ENCODE measurements around the gene ZNF692. TPM values are rescaled to one million over a fixed set of nuclear protein-coding genes. Genes with fewer than 3 reads are reported as not detected.

ZNF692 gene
- polyA plus RNA-seq, 1 donor (not counting 4 experiments of a cell fraction or from before 2014, with no cell fraction given), result 27.0 TPM

- H3K9me3 ChIP-seq (ENCODE audit: control insufficient read depth, low read depth, low read length), result no peaks in the 10 kb centered on the region
- H3K79me2 ChIP-seq (ENCODE audit: control insufficient read depth, insufficient read depth, low read length), result peaks cover 9% of the 10 kb centered on the region
- TF ChIP-seq EZH2 (IDR thresholded peaks at IDR 0.05; ENCODE audit: low read length) (no peak), CTCF (optimal IDR thresholded peaks at IDR 0.05 in 1 of 3, IDR thresholded peaks at IDR 0.05 in 1 of 3, conservative IDR thresholded peaks at IDR 0.05 in 1 of 3; ENCODE audit: extremely low read depth in 1 of 3, insufficient read depth in 2 of 3, low read length in 3 of 3) (no peak)
- FAIRE-seq (no peak), DNase-seq (ENCODE audit: low read depth, low spot score) (no peak)
- H2AFZ ChIP-seq (ENCODE audit: control insufficient read depth, low read length), result peak overlapping the region; percentile 65
- no peaks in the 10 kb centered on the region for H3K27me3 ChIP-seq (ENCODE audit: control insufficient read depth, extremely low read depth, insufficient read depth, low read length)
- no peaks in the 10 kb centered on the region for H3K36me3 ChIP-seq (ENCODE audit: control insufficient read depth in 2 of 2, extremely low read depth in 1 of 2, insufficient read depth in 2 of 2, low read length in 2 of 2)
- dilution Hi-C loops (cut with MboI; ENCODE audit: extremely low pct_ligation_motif_present, low sequenced_read_pairs), result no loop called here
- H3K4me2 ChIP-seq (ENCODE audit: control insufficient read depth, extremely low read depth, insufficient read depth, low read depth, low read length), result no peak overlapping the region
- H3K4me3 ChIP-seq (ENCODE audit: control insufficient read depth in 2 of 3, extremely low read depth in 1 of 3, insufficient read depth in 2 of 3, low read depth in 1 of 3, low read length in 3 of 3), result no peak overlapping the region
- no peaks in the 10 kb centered on the region for H4K20me1 ChIP-seq (ENCODE audit: control insufficient read depth, extremely low read depth, insufficient read depth, low read length)
- no peak overlapping the region for H3K9ac ChIP-seq (ENCODE audit: control insufficient read depth, extremely low read depth, insufficient read depth, low read length)
- no peaks in the 10 kb centered on the region for H3K9me1 ChIP-seq (ENCODE audit: control insufficient read depth, extremely low read depth, insufficient read depth, low read length)
- H3K27ac ChIP-seq (ENCODE audit: control insufficient read depth, insufficient read depth, low read length), result no peak overlapping the region
- H3K4me1 ChIP-seq (ENCODE audit: control insufficient read depth, extremely low read depth, insufficient read depth, low read length), result peaks cover 6% of the 10 kb centered on the region
Observed at GRCh38 chr1:248904437-248905216, 45.7 kb upstream of the ZNF692 start.

- Histone ChIP-seq H3K4me2 (ENCODE audit: control insufficient read depth, extremely low read depth, insufficient read depth, low read depth, low read length) (no peak overlapping the region), H3K9me1 (ENCODE audit: control insufficient read depth, extremely low read depth, insufficient read depth, low read length) (no peaks in the 10 kb centered on the region), H3K27me3 (ENCODE audit: control insufficient read depth, extremely low read depth, insufficient read depth, low read length) (no peaks in the 10 kb centered on the region), H3K27ac (ENCODE audit: control insufficient read depth, insufficient read depth, low read length) (no peak overlapping the region), H3K9ac (ENCODE audit: control insufficient read depth, extremely low read depth, insufficient read depth, low read length) (no peak overlapping the region), H4K20me1 (ENCODE audit: control insufficient read depth, extremely low read depth, insufficient read depth, low read length) (no peaks in the 10 kb centered on the region), H3K9me3 (ENCODE audit: control insufficient read depth, low read depth, low read length) (no peaks in the 10 kb centered on the region), H3K36me3 (ENCODE audit: control insufficient read depth in 2 of 2, extremely low read depth in 1 of 2, insufficient read depth in 2 of 2, low read length in 2 of 2) (no peaks in the 10 kb centered on the region), H3K4me3 (ENCODE audit: control insufficient read depth in 2 of 3, extremely low read depth in 1 of 3, insufficient read depth in 2 of 3, low read depth in 1 of 3, low read length in 3 of 3) (no peak overlapping the region), H3K4me1 (ENCODE audit: control insufficient read depth, extremely low read depth, insufficient read depth, low read length) (peaks cover 3% of the 10 kb centered on the region), H2AFZ (ENCODE audit: control insufficient read depth, low read length) (no peak overlapping the region), H3K79me2 (ENCODE audit: control insufficient read depth, insufficient read depth, low read length) (no peaks in the 10 kb centered on the region)
- DNase-seq (ENCODE audit: low read depth, low spot score) (no peak), FAIRE-seq (no peak)
- dilution Hi-C loops (cut with MboI; ENCODE audit: extremely low pct_ligation_motif_present, low sequenced_read_pairs), result no loop called here
- TF ChIP-seq EZH2 (IDR thresholded peaks at IDR 0.05; ENCODE audit: low read length), result no peak
- no peak for TF ChIP-seq CTCF (optimal IDR thresholded peaks at IDR 0.05 in 1 of 3, IDR thresholded peaks at IDR 0.05 in 1 of 3, conservative IDR thresholded peaks at IDR 0.05 in 1 of 3; ENCODE audit: extremely low read depth in 1 of 3, insufficient read depth in 2 of 3, low read length in 3 of 3)
Observed at GRCh38 chr1:248901578-248901977, 42.7 kb upstream of the ZNF692 start.

All from keratinocyte (primary cell).